Kidney (tissue), 22 donors: ENCODE data around the gene ARG1. TPM values are rescaled to one million over a fixed set of nuclear protein-coding genes. Genes with fewer than 3 reads are reported as not detected.
"Not testable (repeated sequence)": the region's sequence is repeated elsewhere in the genome, so short reads cannot be mapped to it uniquely, and the experiment has no call there.

Source experiments
- DNase-seq, 5 donors: peaks; one replicate each; pipeline ENCODE4 v3.0.0-alpha.2; 2013 to 2020
- FAIRE-seq: peaks from 2 replicates; lab custom pipeline; 2012; peaks lifted over from hg19 to GRCh38; lab: Jason Lieb, UNC
- H3K27ac ChIP-seq, 2 donors: one replicate each; pipeline ENCODE4 v1.7.0; 2013; ENCODE audit warnings: low read depth in 2 of 2, low read length in 2 of 2, inconsistent platforms in 1 of 2
- H3K27me3 ChIP-seq: one replicate; pipeline ENCODE4 v1.7.1; 2013; ENCODE audit warnings: low read length, inconsistent platforms; ENCODE audit not compliant: control insufficient read depth, insufficient read depth
- H3K36me3 ChIP-seq, 3 donors: one replicate each; pipeline versions ENCODE4 v1.7.0 to v1.7.1; 2013; ENCODE audit warnings: low read length in 3 of 3, control low read depth in 1 of 3, inconsistent platforms in 1 of 3; ENCODE audit not compliant: insufficient read depth in 3 of 3, control insufficient read depth in 2 of 3
- H3K4me1 ChIP-seq, 3 donors: one replicate each; pipeline versions ENCODE4 v1.7.0 to v1.7.1; 2013; ENCODE audit warnings: low read length in 3 of 3, inconsistent platforms in 1 of 3, low read depth in 1 of 3; ENCODE audit not compliant: control insufficient read depth in 2 of 3, insufficient read depth in 2 of 3
- H3K4me3 ChIP-seq, 3 donors: one replicate each; pipeline versions ENCODE4 v1.7.0 to v1.8.1; 2013; ENCODE audit warnings: low read length in 3 of 3, control low read depth in 1 of 3, inconsistent platforms in 1 of 3
- H3K9ac ChIP-seq, 3 donors: one replicate each; pipeline versions ENCODE4 v1.7.0 to v1.7.1; 2013; ENCODE audit warnings: low read length in 3 of 3, control low read depth in 1 of 3, inconsistent platforms in 1 of 3
- H3K9me3 ChIP-seq, 3 donors: one replicate each; pipeline versions ENCODE4 v1.7.0 to v1.7.1; 2013; ENCODE audit warnings: low read length in 3 of 3, control low read depth in 1 of 3, inconsistent platforms in 1 of 3; ENCODE audit not compliant: control insufficient read depth in 2 of 3, insufficient read depth in 1 of 3
- CTCF ChIP-seq: IDR thresholded peaks from 3 replicates; pipeline ENCODE4 v1.5.1; 2012; ENCODE audit warnings: mild to moderate bottlenecking, moderate library complexity, borderline replicate concordance; ENCODE audit not compliant: insufficient read depth; ENCODE audit errors: extremely low read depth
- intact Hi-C: fragments of 100-400 bp; cut with DNase I; formaldehyde crosslinking; loops from one replicate; pipeline ENCODE4 v1.11.1; 2022
- long read RNA-seq, 10 donors: library from polyadenylated mRNA in 1 of 10; unstranded in 1 of 10; transcript quantifications; one replicate each; pipeline ENCODE4 v2.0.0 and lab custom pipeline, GENCODE V29; 2021 to 2026
- polyA plus RNA-seq: library from polyadenylated mRNA; stranded (reverse); fragments of 350-450 nt; fragmentation: Illumina TruSeq; extraction: RNeasy Lipid Tissue Mini Kit (QIAGEN cat#74804); gene quantifications from one replicate; pipeline ENCODE4 v1.2.3, GENCODE V29; 2014; ENCODE audit warnings: low read depth, low replicate concordance; ENCODE audit not compliant: insufficient read depth
- total RNA-seq: library from RNA; stranded (reverse); fragmentation: NEBNext Ultra II Directional; extraction: Animal tissue kit (Norgen Biotek cat#: 25700); gene quantifications from one replicate; pipeline ENCODE4 v1.2.1, GENCODE V29; 2021
- donor health status: control.
- donor health status: control.
- donor health status: control.
- donor health status: control.
- donor health status: control.
- donor health status: DM: yes; HTN: yes; CAD: no.
- donor health status: Normal renal cell carcinoma (clear cell type).

ARG1 gene
- total RNA-seq (not detected), polyA plus RNA-seq (not detected)
- long read RNA-seq, donor 1: 0 reads
- long read RNA-seq, donor 2: 0 reads
- long read RNA-seq, donor 3: 0 reads
- long read RNA-seq, donor 4, partial matches to known transcripts: 0 of 1 reads
- long read RNA-seq, donor 4, other reads (novel, unspliced or antisense): 0 of 1 reads
- long read RNA-seq, donor 5: 0 reads
- long read RNA-seq, donor 6: 0 reads
- long read RNA-seq, donor 7, partial matches to known transcripts: 0 of 1 reads
- long read RNA-seq, donor 7, other reads (novel, unspliced or antisense): 1 of 1 reads
- long read RNA-seq, donor 8: 0 reads
- long read RNA-seq, donor 9: 0 reads
- long read RNA-seq, donor 10, partial matches to known transcripts: 8 of 8 reads
- long read RNA-seq, donor 10, other reads (novel, unspliced or antisense): 0 of 8 reads

- no peak for TF ChIP-seq CTCF
- H3K9me3 ChIP-seq: no peaks in the 10 kb centered on the region
- H3K4me3 ChIP-seq: no peak within 1 kb of the TSS
- FAIRE-seq (no peak), DNase-seq (no peak)
- H3K9ac ChIP-seq: no peak within 1 kb of the TSS
- intact Hi-C loops: no loop called here
- H3K4me1 ChIP-seq: no peaks in the 10 kb centered on the region
- H3K36me3 ChIP-seq: no peaks in the 10 kb centered on the region
- no peaks in the 10 kb centered on the region for H3K27me3 ChIP-seq
- H3K27ac ChIP-seq: no peak within 1 kb of the TSS
Observed at GRCh38 chr6:131572686-131573415, at the start of gene ARG1. Gene ARG1, plus strand, starts transcription at chr6:131573226. Its CDS starts 57 bp downstream, at chr6:131573283.

GRCh38 chr6:131523988-131524673, 48.9 kb upstream of the ARG1 start:
- intact Hi-C loops: no loop called here
- Histone ChIP-seq H3K27me3 (no peaks in the 10 kb centered on the region), H3K27ac (no peak overlapping the region), H3K9me3 (peaks cover 0 to 3% (median 2%) of the 10 kb centered on the region in 3 donors), H3K36me3 (no peaks in the 10 kb centered on the region), H3K4me1 (no peaks in the 10 kb centered on the region), H3K9ac (no peak overlapping the region), H3K4me3 (no peak overlapping the region)
- FAIRE-seq: no peak
- no peak for TF ChIP-seq CTCF
- no peak for DNase-seq

GRCh38 chr6:131524695-131525336, 48.2 kb upstream of the ARG1 start:
- Histone ChIP-seq H3K27ac (no peak overlapping the region), H3K4me1 (no peaks in the 10 kb centered on the region), H3K9me3 (peaks cover 0 to 3% (median 2%) of the 10 kb centered on the region in 3 donors), H3K4me3 (no peak overlapping the region), H3K9ac (no peak overlapping the region), H3K27me3 (no peaks in the 10 kb centered on the region), H3K36me3 (no peaks in the 10 kb centered on the region)
- intact Hi-C loops: no loop called here
- DNase-seq (no peak), FAIRE-seq (no peak)
- no peak for TF ChIP-seq CTCF

- intact Hi-C loops, DNase-seq, H3K27me3 ChIP-seq, H3K4me1 ChIP-seq, H3K27ac ChIP-seq, FAIRE-seq, H3K9me3 ChIP-seq, H3K9ac ChIP-seq, H3K4me3 ChIP-seq, H3K36me3 ChIP-seq: not testable (repeated sequence)
Observed at GRCh38 chr6:131530936-131531335, 42.1 kb upstream of the ARG1 start.

GRCh38 chr6:131531681-131532080, 41.3 kb upstream of the ARG1 start:
- H3K9me3 ChIP-seq, DNase-seq, H3K4me3 ChIP-seq, H3K9ac ChIP-seq, H3K4me1 ChIP-seq, H3K36me3 ChIP-seq, intact Hi-C loops, H3K27ac ChIP-seq, FAIRE-seq, H3K27me3 ChIP-seq: not testable (repeated sequence)
